ENCODE results near the gene CDADC1.

DNA sequence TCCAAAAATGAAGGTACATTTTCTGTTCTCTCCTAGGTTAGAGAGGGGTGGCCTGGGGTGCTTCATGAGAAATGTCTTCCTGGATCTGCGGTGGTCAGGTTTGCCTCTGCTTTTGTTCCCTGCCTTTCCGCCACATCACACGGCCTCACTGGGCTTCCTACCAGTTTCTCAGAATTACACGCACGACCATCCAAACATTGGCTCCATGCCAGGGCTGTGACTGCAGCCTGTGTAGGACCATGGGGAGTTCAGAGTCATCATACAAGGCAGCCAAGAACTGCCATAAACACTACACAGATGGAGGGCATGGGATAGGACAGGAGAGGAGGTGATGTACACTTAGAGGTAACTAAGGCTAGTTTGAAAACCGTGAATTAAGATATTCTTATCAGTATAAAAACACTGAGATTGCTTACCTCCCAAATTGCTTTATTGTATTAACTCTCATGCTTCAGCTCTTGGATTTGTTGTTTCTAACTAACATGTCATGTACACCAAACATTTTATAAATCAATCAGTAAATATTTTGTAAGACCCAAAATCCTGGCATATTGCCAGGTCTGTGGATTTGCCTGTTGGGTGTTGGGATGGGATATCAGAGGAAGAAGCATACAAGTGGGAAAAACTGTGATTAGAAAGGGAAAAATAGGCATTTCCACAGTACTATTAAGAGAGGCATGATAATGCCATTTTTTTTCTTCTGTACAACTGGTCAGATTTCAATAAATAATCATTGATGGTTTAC, 45.2 kb downstream of the CDADC1 start:
- TF ChIP-seq, protein P1, sequence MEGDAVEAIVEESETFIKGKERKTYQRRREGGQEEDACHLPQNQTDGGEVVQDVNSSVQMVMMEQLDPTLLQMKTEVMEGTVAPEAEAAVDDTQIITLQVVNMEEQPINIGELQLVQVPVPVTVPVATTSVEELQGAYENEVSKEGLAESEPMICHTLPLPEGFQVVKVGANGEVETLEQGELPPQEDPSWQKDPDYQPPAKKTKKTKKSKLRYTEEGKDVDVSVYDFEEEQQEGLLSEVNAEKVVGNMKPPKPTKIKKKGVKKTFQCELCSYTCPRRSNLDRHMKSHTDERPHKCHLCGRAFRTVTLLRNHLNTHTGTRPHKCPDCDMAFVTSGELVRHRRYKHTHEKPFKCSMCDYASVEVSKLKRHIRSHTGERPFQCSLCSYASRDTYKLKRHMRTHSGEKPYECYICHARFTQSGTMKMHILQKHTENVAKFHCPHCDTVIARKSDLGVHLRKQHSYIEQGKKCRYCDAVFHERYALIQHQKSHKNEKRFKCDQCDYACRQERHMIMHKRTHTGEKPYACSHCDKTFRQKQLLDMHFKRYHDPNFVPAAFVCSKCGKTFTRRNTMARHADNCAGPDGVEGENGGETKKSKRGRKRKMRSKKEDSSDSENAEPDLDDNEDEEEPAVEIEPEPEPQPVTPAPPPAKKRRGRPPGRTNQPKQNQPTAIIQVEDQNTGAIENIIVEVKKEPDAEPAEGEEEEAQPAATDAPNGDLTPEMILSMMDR (IDR thresholded peaks at IDR 0.05): no peak
- no peak for TF ChIP-seq ZFX (IDR thresholded peaks at IDR 0.05; ENCODE audit: borderline replicate concordance)
